WTC11 (cell line): Measurements from ENCODE around the gene PRRT4. TPM values are rescaled to one million over a fixed set of nuclear protein-coding genes. Genes with fewer than 3 reads are reported as not detected.
A peak's percentile ranks its signal among the peaks of the same experiment; 100 is the strongest.

ENCODE experiments used
- ATF1 ChIP-seq: sonication (generic); formaldehyde crosslinking; IDR thresholded peaks from 2 replicates; pipeline ENCODE4 v1.8.1; 2023; ENCODE audit warnings: mild to moderate bottlenecking, moderate library complexity, missing genetic modification reagents
- CREM ChIP-seq: sonication (generic); formaldehyde crosslinking; IDR thresholded peaks from 2 replicates; pipeline ENCODE4 v1.8.1; 2022; ENCODE audit warnings: mild to moderate bottlenecking, missing genetic modification reagents, moderate library complexity
- ETV6 ChIP-seq: sonication (generic); formaldehyde crosslinking; IDR thresholded peaks from 2 replicates; pipeline ENCODE4 v1.8.1; 2022; ENCODE audit warnings: mild to moderate bottlenecking, missing genetic modification reagents
- GABPB1 ChIP-seq: sonication (generic); formaldehyde crosslinking; IDR thresholded peaks from 2 replicates; pipeline ENCODE4 v1.8.1; 2023; ENCODE audit warnings: mild to moderate bottlenecking, missing genetic modification reagents
- GTF2I ChIP-seq: fragments of 250-450 bp; sonication (Bioruptor Pico); conservative IDR thresholded peaks from 2 replicates; pipeline ENCODE4 v1.4.0; 2021; ENCODE audit warnings: mild to moderate bottlenecking
- KAT7 ChIP-seq: sonication (generic); formaldehyde crosslinking; IDR thresholded peaks from 2 replicates; pipeline ENCODE4 v1.8.1; 2023; ENCODE audit warnings: missing genetic modification reagents, mild to moderate bottlenecking, borderline replicate concordance
- MYBL2 ChIP-seq: sonication (generic); formaldehyde crosslinking; IDR thresholded peaks from 2 replicates; pipeline ENCODE4 v1.8.1; 2023; ENCODE audit warnings: mild to moderate bottlenecking, moderate library complexity, missing genetic modification reagents
- RELA ChIP-seq: sonication (generic); formaldehyde crosslinking; IDR thresholded peaks from 2 replicates; pipeline ENCODE4 v1.8.1; 2022; ENCODE audit warnings: missing genetic modification reagents, mild to moderate bottlenecking, borderline replicate concordance
- SOX15 ChIP-seq: fragments of 250-450 bp; sonication (Bioruptor Pico); IDR thresholded peaks from 2 replicates; pipeline ENCODE4 v1.9.0; 2021; ENCODE audit warnings: mild to moderate bottlenecking
- SP1 ChIP-seq: sonication (generic); formaldehyde crosslinking; conservative IDR thresholded peaks from 2 replicates; pipeline ENCODE4 v1.8.1; 2022; ENCODE audit warnings: missing genetic modification reagents
- TP53 ChIP-seq: sonication (generic); formaldehyde crosslinking; IDR thresholded peaks from 2 replicates; pipeline ENCODE4 v1.8.1; 2023; ENCODE audit warnings: mild to moderate bottlenecking, missing genetic modification reagents
- ZNF138 ChIP-seq: sonication (generic); formaldehyde crosslinking; conservative IDR thresholded peaks from 2 replicates; pipeline ENCODE4 v1.8.1; 2022; ENCODE audit warnings: mild to moderate bottlenecking, moderate library complexity, missing genetic modification reagents
- ZNF219 ChIP-seq: sonication (generic); formaldehyde crosslinking; IDR thresholded peaks from 2 replicates; pipeline ENCODE4 v1.8.0; 2023; ENCODE audit warnings: missing genetic modification reagents, mild to moderate bottlenecking, borderline replicate concordance
- ZNF396 ChIP-seq: fragments of 250-450 bp; sonication (Bioruptor Pico); IDR thresholded peaks from 2 replicates; pipeline ENCODE4 v1.8.0; 2021; ENCODE audit warnings: mild to moderate bottlenecking, moderate library complexity, borderline replicate concordance
- ZNF671 ChIP-seq: fragments of 250-450 bp; sonication (Bioruptor Pico); IDR thresholded peaks from 2 replicates; pipeline ENCODE4 v1.8.0; 2021; ENCODE audit warnings: mild to moderate bottlenecking
- total RNA-seq: library from RNA; stranded (reverse); gene quantifications from 3 replicates; pipeline ENCODE4 v1.2.3, GENCODE V29; 2021
- TF ChIP-seq, protein P1 (sequence below): sonication (generic); formaldehyde crosslinking; IDR thresholded peaks from 2 replicates; pipeline ENCODE4 v1.8.1; 2023; ENCODE audit warnings: mild to moderate bottlenecking, moderate library complexity, missing genetic modification reagents
- TF ChIP-seq, protein P2 (sequence below): fragments of 250-450 bp; sonication (Bioruptor Pico); IDR thresholded peaks from 2 replicates; pipeline ENCODE4 v2.1.2; 2022; ENCODE audit warnings: mild to moderate bottlenecking, moderate library complexity
- TF ChIP-seq, protein P3 (sequence below): sonication (generic); formaldehyde crosslinking; IDR thresholded peaks from 2 replicates; pipeline ENCODE4 v1.8.1; 2022; ENCODE audit warnings: missing genetic modification reagents, borderline replicate concordance
- TF ChIP-seq, protein P4 (sequence below): fragments of 250-450 bp; sonication (Bioruptor Pico); IDR thresholded peaks from 2 replicates; pipeline ENCODE4 v1.9.0; 2021; ENCODE audit warnings: moderate library complexity, mild to moderate bottlenecking, inconsistent platforms, borderline replicate concordance
- TF ChIP-seq, protein P5 (sequence below): sonication (generic); formaldehyde crosslinking; IDR thresholded peaks from 2 replicates; pipeline ENCODE4 v1.8.1; 2023; ENCODE audit warnings: mild to moderate bottlenecking, missing genetic modification reagents, moderate library complexity
- TF ChIP-seq, protein P6 (sequence below): sonication (generic); formaldehyde crosslinking; conservative IDR thresholded peaks from 2 replicates; pipeline ENCODE4 v1.8.1; 2022; ENCODE audit warnings: mild to moderate bottlenecking, missing genetic modification reagents
- TF ChIP-seq, protein P7 (sequence below): fragments of 250-450 bp; sonication (Bioruptor Pico); IDR thresholded peaks from 2 replicates; pipeline ENCODE4 v1.8.0; 2021; ENCODE audit warnings: mild to moderate bottlenecking
- TF ChIP-seq, protein P8 (sequence below): sonication (generic); formaldehyde crosslinking; conservative IDR thresholded peaks from 2 replicates; pipeline ENCODE4 v1.8.1; 2023; ENCODE audit warnings: mild to moderate bottlenecking, low read depth, missing genetic modification reagents, moderate library complexity
- TF ChIP-seq, protein P9 (sequence below): sonication (generic); formaldehyde crosslinking; IDR thresholded peaks from 2 replicates; pipeline ENCODE4 v1.8.1; 2022; ENCODE audit warnings: mild to moderate bottlenecking, moderate library complexity, missing genetic modification reagents
- TF ChIP-seq, protein P10 (sequence below): fragments of 200-600 bp; IDR thresholded peaks from 2 replicates; pipeline ENCODE4 v1.8.0; 2022; ENCODE audit warnings: antibody characterized with exemption

Gene PRRT4
- total RNA-seq, 1 experiment from 2014 or later = 1.2 TPM

DNA sequence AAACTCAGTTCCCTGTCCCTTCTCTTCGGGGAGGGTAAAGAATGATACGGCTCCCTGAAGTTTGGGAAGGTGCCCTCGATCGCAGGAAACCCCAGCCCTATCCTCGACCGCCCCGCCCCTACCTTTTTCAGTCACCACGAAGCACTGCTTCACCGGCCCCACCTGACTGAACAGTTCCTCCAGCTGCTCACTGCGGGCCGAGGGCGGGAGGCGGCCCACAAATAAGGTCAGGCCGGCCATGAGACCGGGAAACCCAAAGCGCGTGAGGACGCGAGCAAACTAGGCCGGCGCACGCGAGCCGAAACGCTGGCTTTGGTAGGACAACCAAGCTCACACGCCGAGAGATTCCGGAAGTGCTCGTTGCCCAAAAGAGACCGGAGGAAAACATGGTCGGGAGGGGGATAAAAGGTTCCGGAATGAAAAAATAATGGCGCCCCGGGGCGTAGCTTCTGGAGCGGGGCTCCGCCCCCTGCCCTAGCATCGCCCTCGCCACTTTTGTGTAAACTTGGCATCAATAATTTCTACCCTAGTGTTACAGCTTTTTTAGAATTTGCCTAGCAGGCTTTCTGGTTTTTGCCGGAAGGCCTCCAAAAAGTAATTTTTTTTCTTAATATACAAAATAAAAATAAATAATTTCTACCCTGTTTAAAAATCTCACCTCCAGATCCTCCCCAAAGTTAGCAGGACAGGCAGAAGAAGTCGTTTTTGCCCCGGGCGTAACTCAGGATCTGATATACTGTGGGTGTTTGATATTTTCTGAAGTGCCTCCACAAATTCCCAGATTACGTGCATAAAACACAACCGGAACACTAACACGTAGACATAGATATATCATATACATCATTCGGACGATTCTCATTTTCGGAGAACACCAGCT is 17.7 kb downstream of the PRRT4 start, which contains the start of gene RBM28 (continued):
- TF ChIP-seq, protein P1, sequence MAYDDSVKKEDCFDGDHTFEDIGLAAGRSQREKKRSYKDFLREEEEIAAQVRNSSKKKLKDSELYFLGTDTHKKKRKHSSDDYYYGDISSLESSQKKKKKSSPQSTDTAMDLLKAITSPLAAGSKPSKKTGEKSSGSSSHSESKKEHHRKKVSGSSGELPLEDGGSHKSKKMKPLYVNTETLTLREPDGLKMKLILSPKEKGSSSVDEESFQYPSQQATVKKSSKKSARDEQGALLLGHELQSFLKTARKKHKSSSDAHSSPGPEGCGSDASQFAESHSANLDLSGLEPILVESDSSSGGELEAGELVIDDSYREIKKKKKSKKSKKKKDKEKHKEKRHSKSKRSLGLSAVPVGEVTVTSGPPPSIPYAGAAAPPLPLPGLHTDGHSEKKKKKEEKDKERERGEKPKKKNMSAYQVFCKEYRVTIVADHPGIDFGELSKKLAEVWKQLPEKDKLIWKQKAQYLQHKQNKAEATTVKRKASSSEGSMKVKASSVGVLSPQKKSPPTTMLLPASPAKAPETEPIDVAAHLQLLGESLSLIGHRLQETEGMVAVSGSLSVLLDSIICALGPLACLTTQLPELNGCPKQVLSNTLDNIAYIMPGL (CRISPR knock-in tag) = peak; percentile 66; the same call in 1 of the 2 replicates
- TF ChIP-seq ZNF138 (no peak), KAT7 (CRISPR knock-in tag) (peak; percentile 75; the same call in 1 of the 2 replicates), TP53 (CRISPR knock-in tag) (no peak), ZNF219 (no peak), ZNF396 (CRISPR knock-in tag) (no peak), CREM (CRISPR knock-in tag) (peak; percentile 74; the same call in 1 of the 2 replicates), ZNF671 (no peak), ETV6 (CRISPR knock-in tag) (peak; percentile 83), MYBL2 (CRISPR knock-in tag) (peak; percentile 77; the same call in 1 of the 2 replicates), SP1 (CRISPR knock-in tag) (peak; percentile 86), RELA (CRISPR knock-in tag) (no peak), GTF2I (CRISPR knock-in tag) (no peak), ATF1 (CRISPR knock-in tag) (no peak), SOX15 (CRISPR knock-in tag) (no peak), GABPB1 (peak; percentile 97)
- TF ChIP-seq, protein P2, sequence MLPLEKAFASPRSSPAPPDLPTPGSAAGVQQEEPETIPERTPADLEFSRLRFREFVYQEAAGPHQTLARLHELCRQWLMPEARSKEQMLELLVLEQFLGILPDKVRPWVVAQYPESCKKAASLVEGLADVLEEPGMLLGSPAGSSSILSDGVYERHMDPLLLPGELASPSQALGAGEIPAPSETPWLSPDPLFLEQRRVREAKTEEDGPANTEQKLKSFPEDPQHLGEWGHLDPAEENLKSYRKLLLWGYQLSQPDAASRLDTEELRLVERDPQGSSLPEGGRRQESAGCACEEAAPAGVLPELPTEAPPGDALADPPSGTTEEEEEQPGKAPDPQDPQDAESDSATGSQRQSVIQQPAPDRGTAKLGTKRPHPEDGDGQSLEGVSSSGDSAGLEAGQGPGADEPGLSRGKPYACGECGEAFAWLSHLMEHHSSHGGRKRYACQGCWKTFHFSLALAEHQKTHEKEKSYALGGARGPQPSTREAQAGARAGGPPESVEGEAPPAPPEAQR (CRISPR knock-in tag) = 0 out of 2 replicates have a peak, but pooled peaks have one; percentile 29
- TF ChIP-seq, protein P3, sequence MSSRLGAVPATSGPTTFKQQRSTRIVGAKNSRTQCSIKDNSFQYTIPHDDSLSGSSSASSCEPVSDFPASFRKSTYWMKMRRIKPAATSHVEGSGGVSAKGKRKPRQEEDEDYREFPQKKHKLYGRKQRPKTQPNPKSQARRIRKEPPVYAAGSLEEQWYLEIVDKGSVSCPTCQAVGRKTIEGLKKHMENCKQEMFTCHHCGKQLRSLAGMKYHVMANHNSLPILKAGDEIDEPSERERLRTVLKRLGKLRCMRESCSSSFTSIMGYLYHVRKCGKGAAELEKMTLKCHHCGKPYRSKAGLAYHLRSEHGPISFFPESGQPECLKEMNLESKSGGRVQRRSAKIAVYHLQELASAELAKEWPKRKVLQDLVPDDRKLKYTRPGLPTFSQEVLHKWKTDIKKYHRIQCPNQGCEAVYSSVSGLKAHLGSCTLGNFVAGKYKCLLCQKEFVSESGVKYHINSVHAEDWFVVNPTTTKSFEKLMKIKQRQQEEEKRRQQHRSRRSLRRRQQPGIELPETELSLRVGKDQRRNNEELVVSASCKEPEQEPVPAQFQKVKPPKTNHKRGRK = no peak
- TF ChIP-seq, protein P4, sequence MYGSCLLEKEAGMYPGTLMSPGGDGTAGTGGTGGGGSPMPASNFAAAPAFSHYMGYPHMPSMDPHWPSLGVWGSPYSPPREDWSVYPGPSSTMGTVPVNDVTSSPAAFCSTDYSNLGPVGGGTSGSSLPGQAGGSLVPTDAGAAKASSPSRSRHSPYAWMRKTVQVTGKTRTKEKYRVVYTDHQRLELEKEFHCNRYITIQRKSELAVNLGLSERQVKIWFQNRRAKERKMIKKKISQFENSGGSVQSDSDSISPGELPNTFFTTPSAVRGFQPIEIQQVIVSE (CRISPR knock-in tag) = no peak
- TF ChIP-seq, protein P5, sequence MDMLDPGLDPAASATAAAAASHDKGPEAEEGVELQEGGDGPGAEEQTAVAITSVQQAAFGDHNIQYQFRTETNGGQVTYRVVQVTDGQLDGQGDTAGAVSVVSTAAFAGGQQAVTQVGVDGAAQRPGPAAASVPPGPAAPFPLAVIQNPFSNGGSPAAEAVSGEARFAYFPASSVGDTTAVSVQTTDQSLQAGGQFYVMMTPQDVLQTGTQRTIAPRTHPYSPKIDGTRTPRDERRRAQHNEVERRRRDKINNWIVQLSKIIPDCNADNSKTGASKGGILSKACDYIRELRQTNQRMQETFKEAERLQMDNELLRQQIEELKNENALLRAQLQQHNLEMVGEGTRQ (CRISPR knock-in tag) = no peak
- TF ChIP-seq, protein P6, sequence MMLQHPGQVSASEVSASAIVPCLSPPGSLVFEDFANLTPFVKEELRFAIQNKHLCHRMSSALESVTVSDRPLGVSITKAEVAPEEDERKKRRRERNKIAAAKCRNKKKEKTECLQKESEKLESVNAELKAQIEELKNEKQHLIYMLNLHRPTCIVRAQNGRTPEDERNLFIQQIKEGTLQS (CRISPR knock-in tag) = no peak
- TF ChIP-seq, protein P7, sequence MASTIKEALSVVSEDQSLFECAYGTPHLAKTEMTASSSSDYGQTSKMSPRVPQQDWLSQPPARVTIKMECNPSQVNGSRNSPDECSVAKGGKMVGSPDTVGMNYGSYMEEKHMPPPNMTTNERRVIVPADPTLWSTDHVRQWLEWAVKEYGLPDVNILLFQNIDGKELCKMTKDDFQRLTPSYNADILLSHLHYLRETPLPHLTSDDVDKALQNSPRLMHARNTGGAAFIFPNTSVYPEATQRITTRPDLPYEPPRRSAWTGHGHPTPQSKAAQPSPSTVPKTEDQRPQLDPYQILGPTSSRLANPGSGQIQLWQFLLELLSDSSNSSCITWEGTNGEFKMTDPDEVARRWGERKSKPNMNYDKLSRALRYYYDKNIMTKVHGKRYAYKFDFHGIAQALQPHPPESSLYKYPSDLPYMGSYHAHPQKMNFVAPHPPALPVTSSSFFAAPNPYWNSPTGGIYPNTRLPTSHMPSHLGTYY (CRISPR knock-in tag) = no peak
- TF ChIP-seq, protein P8, sequence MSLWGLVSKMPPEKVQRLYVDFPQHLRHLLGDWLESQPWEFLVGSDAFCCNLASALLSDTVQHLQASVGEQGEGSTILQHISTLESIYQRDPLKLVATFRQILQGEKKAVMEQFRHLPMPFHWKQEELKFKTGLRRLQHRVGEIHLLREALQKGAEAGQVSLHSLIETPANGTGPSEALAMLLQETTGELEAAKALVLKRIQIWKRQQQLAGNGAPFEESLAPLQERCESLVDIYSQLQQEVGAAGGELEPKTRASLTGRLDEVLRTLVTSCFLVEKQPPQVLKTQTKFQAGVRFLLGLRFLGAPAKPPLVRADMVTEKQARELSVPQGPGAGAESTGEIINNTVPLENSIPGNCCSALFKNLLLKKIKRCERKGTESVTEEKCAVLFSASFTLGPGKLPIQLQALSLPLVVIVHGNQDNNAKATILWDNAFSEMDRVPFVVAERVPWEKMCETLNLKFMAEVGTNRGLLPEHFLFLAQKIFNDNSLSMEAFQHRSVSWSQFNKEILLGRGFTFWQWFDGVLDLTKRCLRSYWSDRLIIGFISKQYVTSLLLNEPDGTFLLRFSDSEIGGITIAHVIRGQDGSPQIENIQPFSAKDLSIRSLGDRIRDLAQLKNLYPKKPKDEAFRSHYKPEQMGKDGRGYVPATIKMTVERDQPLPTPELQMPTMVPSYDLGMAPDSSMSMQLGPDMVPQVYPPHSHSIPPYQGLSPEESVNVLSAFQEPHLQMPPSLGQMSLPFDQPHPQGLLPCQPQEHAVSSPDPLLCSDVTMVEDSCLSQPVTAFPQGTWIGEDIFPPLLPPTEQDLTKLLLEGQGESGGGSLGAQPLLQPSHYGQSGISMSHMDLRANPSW (CRISPR knock-in tag) = no peak
- TF ChIP-seq, protein P9, sequence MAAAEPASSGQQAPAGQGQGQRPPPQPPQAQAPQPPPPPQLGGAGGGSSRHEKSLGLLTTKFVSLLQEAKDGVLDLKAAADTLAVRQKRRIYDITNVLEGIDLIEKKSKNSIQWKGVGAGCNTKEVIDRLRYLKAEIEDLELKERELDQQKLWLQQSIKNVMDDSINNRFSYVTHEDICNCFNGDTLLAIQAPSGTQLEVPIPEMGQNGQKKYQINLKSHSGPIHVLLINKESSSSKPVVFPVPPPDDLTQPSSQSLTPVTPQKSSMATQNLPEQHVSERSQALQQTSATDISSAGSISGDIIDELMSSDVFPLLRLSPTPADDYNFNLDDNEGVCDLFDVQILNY (CRISPR knock-in tag) = no peak
- TF ChIP-seq, protein P10, sequence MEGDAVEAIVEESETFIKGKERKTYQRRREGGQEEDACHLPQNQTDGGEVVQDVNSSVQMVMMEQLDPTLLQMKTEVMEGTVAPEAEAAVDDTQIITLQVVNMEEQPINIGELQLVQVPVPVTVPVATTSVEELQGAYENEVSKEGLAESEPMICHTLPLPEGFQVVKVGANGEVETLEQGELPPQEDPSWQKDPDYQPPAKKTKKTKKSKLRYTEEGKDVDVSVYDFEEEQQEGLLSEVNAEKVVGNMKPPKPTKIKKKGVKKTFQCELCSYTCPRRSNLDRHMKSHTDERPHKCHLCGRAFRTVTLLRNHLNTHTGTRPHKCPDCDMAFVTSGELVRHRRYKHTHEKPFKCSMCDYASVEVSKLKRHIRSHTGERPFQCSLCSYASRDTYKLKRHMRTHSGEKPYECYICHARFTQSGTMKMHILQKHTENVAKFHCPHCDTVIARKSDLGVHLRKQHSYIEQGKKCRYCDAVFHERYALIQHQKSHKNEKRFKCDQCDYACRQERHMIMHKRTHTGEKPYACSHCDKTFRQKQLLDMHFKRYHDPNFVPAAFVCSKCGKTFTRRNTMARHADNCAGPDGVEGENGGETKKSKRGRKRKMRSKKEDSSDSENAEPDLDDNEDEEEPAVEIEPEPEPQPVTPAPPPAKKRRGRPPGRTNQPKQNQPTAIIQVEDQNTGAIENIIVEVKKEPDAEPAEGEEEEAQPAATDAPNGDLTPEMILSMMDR = no peak
